GM19240 (cell line): ENCODE measurements around the gene PRKAA1.

Source experiments
- DNase-seq: peaks from one replicate; pipeline ENCODE4 v3.0.0; 2011; ENCODE audit warnings: low spot score; ENCODE audit not compliant: insufficient read length

PRKAA1 gene

GRCh38 chr5:40798012-40798800 lies at the start of gene PRKAA1:
Gene PRKAA1 (minus strand): TSS chr5:40798374. CDS start chr5:40798189, 185 bp downstream.
- DNase-seq = peak; percentile 73

GRCh38 chr5:40847525-40847924 lies 49.4 kb upstream of the PRKAA1 start:
- DNase-seq = no peak

GRCh38 chr5:40846371-40846770 lies 48.2 kb upstream of the PRKAA1 start:
- no peak for DNase-seq

- DNase-seq = no peak
Measured at GRCh38 chr5:40844565-40844964, 46.4 kb upstream of the PRKAA1 start.

- no peak for DNase-seq
Measured at GRCh38 chr5:40842351-40842750, 44.2 kb upstream of the PRKAA1 start.

- DNase-seq = no peak
Measured at GRCh38 chr5:40841068-40841805, 43.1 kb upstream of the PRKAA1 start, which contains the start of gene CARD6. Gene CARD6 (plus strand): TSS chr5:40841367. CDS start chr5:40841383, 16 bp downstream.

DNA sequence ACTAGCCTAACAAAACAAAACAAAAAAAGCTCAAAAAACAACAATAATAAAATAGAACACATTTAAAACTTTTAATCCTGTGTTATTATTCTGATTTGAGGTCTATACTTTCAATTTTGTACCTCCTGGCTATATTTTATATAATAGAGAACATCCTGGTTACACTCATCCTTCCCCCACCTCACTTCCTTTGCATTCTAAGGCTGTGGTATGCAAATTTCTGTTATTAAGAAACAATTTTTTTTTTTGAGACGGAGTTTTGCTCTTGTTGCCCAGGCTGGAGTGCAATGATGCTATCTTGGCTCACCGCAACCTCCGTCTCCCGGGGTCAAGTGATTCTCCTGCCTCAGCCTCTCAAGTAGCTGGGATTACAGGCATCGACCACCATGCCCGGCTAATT lies 39.9 kb upstream of the PRKAA1 start:
- DNase-seq = no peak

- peak; percentile 72 for DNase-seq
Measured at GRCh38 chr5:40834849-40835787, 36.9 kb upstream of the PRKAA1 start, which contains the start of gene RPL37. Gene RPL37 (minus strand): TSS chr5:40835222. CDS start chr5:40835185, 37 bp downstream.

DNA sequence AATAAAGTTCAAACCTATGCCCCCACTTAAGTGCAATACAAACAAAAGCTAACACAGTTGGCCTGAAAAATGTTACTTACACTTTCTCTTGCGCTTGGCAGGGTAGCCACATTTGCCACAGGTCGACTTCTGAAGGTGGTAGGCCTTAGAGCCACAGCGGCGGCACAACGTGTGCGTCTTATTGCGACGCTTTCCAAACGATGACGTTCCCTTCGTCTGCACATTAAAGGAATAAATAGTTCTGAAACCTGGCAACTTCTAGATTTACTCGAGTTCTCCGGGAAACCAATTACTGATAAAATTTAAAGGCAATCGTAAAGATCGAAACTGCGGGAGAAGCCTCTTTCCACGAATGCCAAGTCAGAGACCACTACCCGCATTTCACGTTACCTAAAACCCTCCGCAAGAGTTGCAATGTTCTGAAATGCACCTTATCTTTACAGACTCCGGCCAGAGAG lies 36.2 kb upstream of the PRKAA1 start:
- DNase-seq = no peak

- no peak for DNase-seq
Measured at GRCh38 chr5:40833712-40834229, 35.6 kb upstream of the PRKAA1 start.

GRCh38 chr5:40832345-40832744 lies 34.2 kb upstream of the PRKAA1 start:
- no peak for DNase-seq

GRCh38 chr5:40831346-40832210 lies 33.4 kb upstream of the PRKAA1 start:
- DNase-seq = no peak

GRCh38 chr5:40829748-40830533 lies 31.8 kb upstream of the PRKAA1 start:
- no peak for DNase-seq

DNA sequence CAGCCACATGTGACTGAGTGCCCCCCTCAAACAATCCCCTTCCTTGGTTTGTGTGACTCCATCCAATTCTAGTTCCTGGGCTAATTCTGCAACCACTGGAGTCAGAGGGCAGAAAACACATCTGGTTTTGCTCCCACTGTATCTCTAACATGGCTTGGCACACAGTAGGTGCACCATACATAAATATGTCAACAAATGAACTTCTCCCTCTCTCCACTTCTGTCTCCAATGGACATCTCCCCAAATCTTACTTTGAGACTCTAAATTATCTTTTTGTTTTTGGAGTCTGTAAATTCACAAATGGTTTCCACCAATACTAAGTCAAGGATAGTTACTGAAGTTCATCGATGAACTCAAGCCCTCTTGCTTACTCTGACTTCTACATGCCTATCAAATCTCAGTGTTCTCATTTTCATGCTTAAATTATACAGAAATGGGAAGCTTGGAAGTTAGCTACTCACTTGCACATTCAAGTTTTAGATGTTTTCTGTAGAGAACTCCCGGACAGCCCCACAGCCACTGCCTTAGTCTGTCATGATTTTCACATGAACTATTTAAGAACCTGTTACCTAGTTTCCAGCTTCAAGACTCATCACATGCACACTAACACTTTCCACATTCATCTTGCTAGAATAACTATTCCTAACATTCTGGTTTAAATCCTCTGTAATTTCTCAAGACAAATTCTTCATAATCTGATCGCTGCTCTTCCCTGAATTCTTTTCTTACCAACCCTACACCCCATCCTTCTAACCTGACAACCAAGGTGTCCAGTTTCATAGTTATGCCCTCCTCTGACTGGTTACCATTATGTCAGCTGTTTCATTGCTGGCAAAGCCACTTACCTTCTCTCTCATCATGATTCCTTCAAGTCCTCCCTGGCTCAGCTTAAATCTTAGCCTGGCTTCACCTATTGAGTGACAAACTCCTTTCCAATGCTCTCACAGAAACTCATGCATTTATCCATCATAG lies 30.8 kb upstream of the PRKAA1 start:
- DNase-seq = no peak

- no peak for DNase-seq
Measured at GRCh38 chr5:40828021-40828631, 30.0 kb upstream of the PRKAA1 start.

GRCh38 chr5:40827188-40827977 lies 29.2 kb upstream of the PRKAA1 start:
- DNase-seq = no peak
